HG03571 (cell line): Measurements from ENCODE around the gene B4GALNT3.
A peak's percentile ranks its signal among the peaks of the same experiment; 100 is the strongest.
"Not testable (repeated sequence)": the region's sequence is repeated elsewhere in the genome, so short reads cannot be mapped to it uniquely, and the experiment has no call there.

Experiments
- ATAC-seq: cut with Tn5 transposase; IDR thresholded peaks from one replicate; pipeline ENCODE4 v1.9.1; 2021; ENCODE audit not compliant: unreplicated experiment

Gene B4GALNT3

DNA sequence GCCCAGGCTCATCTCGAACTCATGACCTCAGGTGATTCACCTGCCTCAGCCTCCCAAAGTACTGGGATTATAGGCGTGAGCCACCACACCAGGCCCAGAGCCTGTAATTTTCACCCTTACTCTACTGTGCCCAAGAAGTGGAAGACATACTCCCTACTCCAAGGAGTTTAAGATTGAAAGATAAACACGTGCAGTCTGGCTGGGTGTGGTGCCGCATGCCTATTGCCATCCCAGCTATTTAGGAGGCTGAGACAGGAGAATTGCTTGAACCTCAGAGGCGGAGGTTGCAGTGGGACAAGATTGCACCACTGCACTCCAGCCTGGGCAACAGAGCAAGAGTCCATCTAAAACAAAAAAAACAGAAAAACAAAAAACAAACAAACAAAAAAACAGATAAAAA lies 113.5 kb downstream of the B4GALNT3 start:
- no peak for ATAC-seq

DNA sequence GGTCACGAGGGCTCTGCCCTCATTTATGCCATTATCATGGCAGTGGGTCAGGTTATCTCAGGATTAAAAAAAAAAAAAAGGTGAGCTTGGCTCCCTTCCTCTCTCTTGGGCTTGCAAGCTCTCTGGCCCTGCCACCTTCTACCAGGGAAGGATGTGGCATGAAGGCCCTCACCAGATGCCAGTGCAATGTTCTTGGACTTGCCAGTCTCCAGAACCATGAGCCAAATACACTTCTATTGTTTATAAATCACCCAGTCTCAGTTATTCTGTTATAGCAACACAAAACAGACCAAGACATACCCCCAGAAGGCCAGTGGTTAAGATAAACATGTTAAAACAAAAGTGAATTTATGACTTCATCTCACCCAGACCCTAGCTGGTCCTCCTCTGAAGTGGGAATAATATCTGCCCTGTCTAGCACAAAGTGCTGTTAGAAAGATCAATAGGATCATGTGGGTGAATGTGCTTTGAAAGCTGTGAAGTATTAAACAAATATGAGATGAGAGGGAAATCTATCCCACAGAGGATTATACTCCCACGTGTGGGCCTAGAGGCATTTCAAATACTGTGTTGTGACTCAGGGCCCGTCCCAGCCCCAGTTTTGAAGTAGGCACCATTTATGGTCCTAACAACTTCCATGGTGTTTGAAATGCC lies 114.9 kb downstream of the B4GALNT3 start:
- ATAC-seq, result no peak

- ATAC-seq, result no peak
Observed at GRCh38 chr12:575129-575502, 115.4 kb downstream of the B4GALNT3 start.

GRCh38 chr12:575948-576614 lies 116.3 kb downstream of the B4GALNT3 start:
- peak; percentile 74 for ATAC-seq

DNA sequence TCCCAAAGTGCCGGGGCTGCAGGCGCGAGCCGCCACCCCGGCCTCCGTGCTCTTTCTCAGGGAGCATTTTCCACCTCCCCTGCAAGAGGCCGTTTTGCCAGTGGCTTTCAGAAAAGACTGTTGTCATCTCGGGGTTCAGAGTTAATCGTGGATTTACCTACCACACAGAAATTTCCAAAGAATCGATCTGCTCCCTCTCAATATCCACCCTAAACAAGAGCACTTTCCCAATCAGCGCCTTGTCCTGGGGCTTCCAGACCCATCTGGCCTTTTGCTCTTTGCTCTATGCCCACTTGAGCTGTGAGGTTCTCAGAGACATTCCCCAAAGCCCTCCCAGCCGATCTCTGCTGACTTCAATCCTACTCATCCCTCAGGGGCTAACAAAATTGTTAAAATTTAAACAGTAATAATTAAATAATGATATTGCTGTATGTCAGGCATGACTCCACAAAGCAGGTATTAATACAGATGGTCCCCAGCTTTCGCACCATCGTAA lies 116.9 kb downstream of the B4GALNT3 start:
- ATAC-seq, result no peak

DNA sequence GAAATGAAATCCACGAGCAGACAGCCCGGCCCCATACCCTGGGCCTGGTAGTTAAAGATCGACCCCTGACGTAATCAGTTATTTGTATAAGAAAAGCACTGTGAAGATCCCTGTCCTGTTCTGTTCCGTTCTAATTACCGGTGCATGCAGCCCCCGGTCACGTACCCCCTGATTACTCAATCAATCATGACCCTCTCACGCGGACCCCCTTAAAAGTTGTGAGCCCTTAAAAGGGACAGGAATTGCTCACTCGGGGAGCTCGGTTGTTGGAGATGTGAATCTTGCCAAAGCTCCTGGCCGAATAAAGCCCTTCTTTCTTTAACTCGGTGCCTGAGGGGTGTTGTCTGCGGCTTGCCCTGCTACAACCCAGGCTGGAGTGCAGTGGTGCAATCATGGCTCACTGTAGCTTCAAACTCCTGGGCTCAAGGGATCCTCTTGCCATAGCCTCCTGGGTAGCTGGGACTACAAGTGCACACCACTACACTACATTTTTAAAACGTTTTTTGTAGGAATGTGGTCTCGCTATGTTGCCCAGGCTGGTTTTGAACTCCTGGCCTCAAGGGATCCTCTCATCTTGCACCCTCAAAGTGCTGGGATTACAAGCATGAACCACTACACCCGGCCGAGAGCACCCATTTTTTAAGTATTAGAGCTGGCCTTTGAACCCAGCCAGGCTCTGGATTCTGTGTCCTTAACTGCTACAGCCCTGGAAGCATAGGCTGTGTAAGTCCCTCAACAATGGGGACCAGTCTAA lies 118.4 kb downstream of the B4GALNT3 start:
- not testable (repeated sequence) for ATAC-seq

DNA sequence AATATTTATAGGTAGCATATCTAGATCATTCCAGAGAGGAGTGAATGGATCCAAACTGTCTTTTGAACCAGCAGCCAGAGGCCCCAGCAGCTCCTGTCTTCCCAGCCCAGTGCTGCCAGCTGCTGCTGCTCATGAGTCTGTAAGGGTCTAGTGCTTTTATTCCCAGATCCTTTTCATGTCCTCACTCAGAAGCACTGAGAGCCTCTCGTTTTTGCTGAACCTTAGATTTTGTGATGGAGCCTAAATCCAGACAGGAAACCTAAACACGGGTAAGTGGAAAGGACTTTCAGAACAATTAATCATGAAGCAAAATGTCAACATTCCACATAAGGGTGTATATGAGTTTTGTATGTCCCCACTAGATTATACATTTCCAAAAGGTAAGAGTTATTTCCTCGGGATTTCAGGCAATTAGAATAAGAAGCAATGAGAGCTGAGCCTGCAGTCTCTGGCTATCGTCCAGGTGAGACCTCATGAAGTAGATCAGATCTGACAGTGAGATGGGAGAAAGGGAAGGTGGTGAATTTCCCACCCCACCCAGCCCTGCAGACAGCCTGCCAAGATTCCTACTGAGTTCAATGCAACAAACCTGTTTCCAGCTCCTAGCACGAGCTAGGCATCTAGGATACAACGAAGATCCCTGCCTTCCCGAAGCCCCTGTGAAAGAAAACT lies 119.1 kb downstream of the B4GALNT3 start:
- ATAC-seq, result no peak

- ATAC-seq, result no peak
Observed at GRCh38 chr12:579420-580110, 119.8 kb downstream of the B4GALNT3 start.

GRCh38 chr12:580813-581212 lies 121.1 kb downstream of the B4GALNT3 start:
- ATAC-seq, result no peak

DNA sequence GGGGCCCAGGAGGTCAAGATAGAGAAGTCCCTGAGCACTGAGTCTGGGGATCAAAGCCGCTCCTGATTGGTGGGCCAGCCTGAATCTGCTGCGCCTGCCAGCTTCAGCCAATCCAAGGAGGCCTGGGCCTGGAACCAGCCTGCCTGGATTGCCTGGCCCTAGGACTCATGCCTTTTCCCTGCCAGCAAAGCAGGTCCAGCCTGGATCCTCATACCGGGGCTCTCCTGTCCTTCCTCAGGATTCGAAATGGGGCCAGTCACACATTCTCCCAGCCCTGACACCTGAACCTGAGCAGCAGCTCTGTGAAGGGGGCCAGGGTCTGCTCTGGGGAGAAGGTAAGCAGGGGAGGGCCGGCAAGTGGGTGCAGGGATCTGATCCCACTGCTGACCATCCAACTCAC lies 121.6 kb downstream of the B4GALNT3 start:
- no peak for ATAC-seq

DNA sequence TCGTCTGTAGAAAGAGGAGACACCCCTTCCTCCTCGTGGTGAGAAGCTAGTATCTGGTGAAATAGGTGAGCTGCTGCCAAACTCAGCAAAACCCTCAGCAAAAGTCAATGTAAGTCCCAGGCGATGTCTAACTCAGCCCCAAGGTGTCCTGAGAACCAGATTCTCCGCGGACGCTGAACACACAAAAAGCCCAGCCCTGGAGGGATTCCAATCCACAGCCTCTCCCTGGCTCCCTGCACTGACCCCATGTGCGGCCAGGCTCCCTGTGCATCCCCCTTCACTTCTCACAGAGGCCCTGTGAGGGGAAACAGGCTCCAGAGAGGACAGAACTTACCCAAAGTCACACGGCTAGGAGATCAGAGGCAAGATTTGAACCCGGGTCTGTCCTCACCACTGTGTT lies 122.0 kb downstream of the B4GALNT3 start:
- ATAC-seq, result no peak

DNA sequence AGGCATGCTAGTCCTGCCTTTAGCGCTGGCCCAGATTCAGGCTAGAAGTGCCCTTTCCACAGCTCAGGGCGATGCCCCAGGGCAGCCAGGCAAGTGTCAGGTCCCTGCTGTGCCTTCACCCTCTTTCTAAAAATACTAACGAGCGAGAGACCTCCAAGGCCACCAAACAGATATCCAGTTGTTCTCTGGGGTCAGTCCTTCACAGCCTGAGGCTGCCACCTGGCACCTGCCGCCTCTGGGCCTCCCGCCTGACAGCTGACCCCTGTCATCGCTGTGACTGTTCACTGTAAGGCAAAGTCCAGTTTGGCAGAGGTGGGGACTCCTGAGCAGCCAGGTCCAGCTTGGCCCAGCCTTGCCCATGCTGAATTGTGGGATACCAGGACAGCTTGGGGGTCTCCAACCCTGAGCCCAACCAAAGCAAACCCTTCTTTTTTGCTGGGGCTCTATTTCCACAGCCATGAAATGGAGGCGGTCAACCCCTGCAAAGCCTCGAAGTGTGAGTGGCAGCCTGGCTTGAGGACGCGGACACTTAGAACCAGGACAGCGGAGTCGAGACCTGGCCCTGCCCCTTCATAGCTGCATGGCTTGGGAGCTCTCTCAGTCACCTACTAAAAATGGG lies 123.6 kb downstream of the B4GALNT3 start:
- no peak for ATAC-seq

DNA sequence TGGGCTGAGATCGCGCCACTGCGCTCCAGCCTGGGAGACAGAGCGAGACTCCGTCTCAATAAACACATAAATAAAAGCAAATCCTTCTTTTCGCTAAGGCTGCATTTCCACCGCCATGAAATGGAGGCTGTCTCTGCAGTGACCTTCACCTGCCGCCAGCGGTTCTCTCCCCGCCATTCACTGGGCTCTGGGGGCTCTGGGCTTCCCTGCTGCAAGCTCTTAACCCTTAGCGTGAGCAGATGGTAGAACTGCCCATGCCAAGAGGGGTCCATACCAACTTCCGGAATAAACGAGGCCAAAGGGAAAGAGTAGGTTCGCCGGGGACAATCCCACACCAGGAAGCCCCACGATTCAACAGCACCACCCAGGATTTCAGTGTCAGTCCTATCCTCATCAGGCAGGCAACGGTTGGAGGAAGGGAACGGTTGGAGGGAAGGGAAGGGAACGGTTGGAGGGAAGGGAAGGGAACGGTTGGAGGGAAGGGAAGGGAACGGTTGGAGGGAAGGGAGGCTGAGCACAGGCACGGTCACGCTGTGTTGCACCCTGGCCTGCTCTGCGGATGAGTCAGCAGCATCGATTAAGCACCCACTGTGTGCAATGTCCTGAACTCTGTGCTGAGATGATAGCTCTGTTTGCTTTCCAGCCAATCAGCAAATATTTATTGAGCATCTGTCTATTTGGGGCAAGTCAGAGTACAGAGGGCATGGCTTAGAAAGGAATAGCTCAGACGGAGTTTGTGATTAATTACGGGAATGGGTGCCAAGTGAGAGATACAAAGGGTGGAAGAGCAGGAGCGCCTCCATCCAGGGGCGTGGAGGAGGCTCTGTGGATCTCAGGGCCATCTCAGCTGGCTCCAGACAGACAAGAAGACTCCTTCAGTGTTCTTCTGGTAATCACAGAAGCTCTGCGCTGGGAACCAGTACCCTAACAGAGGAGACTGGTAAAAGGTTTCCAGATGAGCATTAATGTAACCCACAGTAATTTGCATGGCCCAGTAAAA lies 125.6 kb downstream of the B4GALNT3 start:
- no peak for ATAC-seq

- ATAC-seq, result no peak
Observed at GRCh38 chr12:586318-587071, 126.8 kb downstream of the B4GALNT3 start.

GRCh38 chr12:587132-588023 lies 127.6 kb downstream of the B4GALNT3 start:
- no peak for ATAC-seq

DNA sequence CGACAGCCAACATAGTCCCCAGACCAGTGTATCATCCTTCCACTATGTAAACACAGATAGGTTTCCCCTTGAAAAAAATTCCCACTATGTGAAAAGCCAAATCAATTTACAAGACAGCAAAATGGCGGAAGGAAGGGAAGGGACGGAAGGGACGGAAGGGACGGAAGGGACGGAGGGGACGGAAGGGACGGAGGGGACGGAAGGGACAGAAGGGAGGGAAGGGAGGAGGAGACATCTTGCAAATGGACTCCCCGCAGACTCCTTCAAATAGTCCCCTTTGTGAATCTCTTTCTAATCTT lies 128.2 kb downstream of the B4GALNT3 start:
- ATAC-seq, result no peak

GRCh38 chr12:588646-589045 lies 128.9 kb downstream of the B4GALNT3 start:
- ATAC-seq, result no peak
